HEK293 (cell line): ENCODE data around the gene DOCK4.

ENCODE experiments used
- CTCF ChIA-PET: fragments of 350-600 bp; formaldehyde crosslinking; extraction: SDS; loops from one replicate; lab custom pipeline; 2021; ENCODE audit warnings: antibody characterized with exemption; lab: Yijun Ruan, JAX
- POLR2A ChIA-PET: fragments of 300-600 bp; formaldehyde crosslinking; extraction: SDS; loops from one replicate; lab custom pipeline; 2020; ENCODE audit warnings: antibody characterized with exemption, inconsistent platforms; lab: Yijun Ruan, JAX
- H3K27ac ChIP-seq: fragments of 200-500 bp; sonication (Bioruptor generic); 2 replicates; pipeline ENCODE4 v1.5.1; 2014; ENCODE audit warnings: low read depth, low read length, control low read depth, inconsistent platforms; ENCODE audit errors: extremely low read depth
- H3K36me3 ChIP-seq, 2 experiments: fragments of 200-500 bp in 1 of 2; sonication (Bioruptor generic) in 1 of 2; 1 replicate in 1 of 2; 2 replicates in 1 of 2; pipeline ENCODE4 v1.5.1; 2014 to 2017; ENCODE audit warnings: inconsistent platforms in 2 of 2, low read length in 2 of 2; ENCODE audit not compliant: control insufficient read depth in 2 of 2, insufficient read depth in 1 of 2
- H3K4me1 ChIP-seq: fragments of 200-500 bp; sonication (Bioruptor generic); 2 replicates; pipeline ENCODE4 v1.5.1; 2014; ENCODE audit warnings: mild to moderate bottlenecking, low read length, inconsistent platforms; ENCODE audit not compliant: control insufficient read depth, insufficient read depth
- H3K4me3 ChIP-seq: 2 replicates; pipeline ENCODE4 v1.5.1; 2011; ENCODE audit warnings: low read depth, mild to moderate bottlenecking, control low read depth, low read length, moderate library complexity
- H3K9me3 ChIP-seq: fragments of 200-500 bp; sonication (Bioruptor generic); 2 replicates; pipeline ENCODE4 v1.5.1; 2014; ENCODE audit warnings: low read depth, low read length, inconsistent platforms; ENCODE audit not compliant: control insufficient read depth, insufficient read depth
- FEZF1 ChIP-seq: fragments of 450-650 bp; formaldehyde crosslinking; IDR thresholded peaks from 2 replicates; pipeline ENCODE4 v1.5.1; 2016; ENCODE audit warnings: missing biosample characterization, missing genetic modification characterization
- GLIS1 ChIP-seq: fragments of 450-650 bp; formaldehyde crosslinking; IDR thresholded peaks from 2 replicates; pipeline ENCODE4 v1.5.1; 2016; ENCODE audit warnings: missing biosample characterization, missing genetic modification characterization
- KLF10 ChIP-seq: fragments of 450-650 bp; IDR thresholded peaks from 2 replicates; pipeline ENCODE4 v1.5.1; 2018; ENCODE audit warnings: missing biosample characterization, mild to moderate bottlenecking, missing genetic modification characterization
- KLF16 ChIP-seq: fragments of 450-650 bp; formaldehyde crosslinking; IDR thresholded peaks from 2 replicates; pipeline ENCODE4 v1.5.1; 2017; ENCODE audit warnings: missing biosample characterization, missing genetic modification characterization
- PRDM10 ChIP-seq: fragments of 450-650 bp; formaldehyde crosslinking; IDR thresholded peaks from 2 replicates; pipeline ENCODE4 v1.5.1; 2016; ENCODE audit warnings: missing biosample characterization, missing genetic modification characterization
- SCRT1 ChIP-seq: fragments of 450-650 bp; formaldehyde crosslinking; IDR thresholded peaks from 2 replicates; pipeline ENCODE4 v1.5.1; 2016; ENCODE audit warnings: missing biosample characterization, missing genetic modification characterization, borderline replicate concordance
- WT1 ChIP-seq: fragments of 450-650 bp; formaldehyde crosslinking; IDR thresholded peaks from 2 replicates; pipeline ENCODE4 v1.5.1; 2016; ENCODE audit warnings: missing biosample characterization, missing genetic modification characterization
- ZBTB1 ChIP-seq: fragments of 450-650 bp; formaldehyde crosslinking; IDR thresholded peaks from 2 replicates; pipeline ENCODE4 v1.5.1; 2016; ENCODE audit warnings: missing biosample characterization, missing genetic modification characterization
- ZFHX2 ChIP-seq: fragments of 450-650 bp; formaldehyde crosslinking; conservative IDR thresholded peaks from 2 replicates; pipeline ENCODE4 v1.5.1; 2016; ENCODE audit warnings: missing biosample characterization, missing genetic modification characterization
- ZFP37 ChIP-seq: fragments of 450-650 bp; formaldehyde crosslinking; IDR thresholded peaks from 2 replicates; pipeline ENCODE4 v1.5.1; 2016; ENCODE audit warnings: missing biosample characterization, missing genetic modification characterization
- ZIC2 ChIP-seq: fragments of 450-650 bp; formaldehyde crosslinking; IDR thresholded peaks from 2 replicates; pipeline ENCODE4 v1.5.1; 2016; ENCODE audit warnings: missing biosample characterization, missing genetic modification characterization
- ZNF146 ChIP-seq: fragments of 450-650 bp; formaldehyde crosslinking; IDR thresholded peaks from 2 replicates; pipeline ENCODE4 v1.5.1; 2016; ENCODE audit warnings: missing biosample characterization, missing genetic modification characterization
- ZNF2 ChIP-seq: fragments of 450-650 bp; formaldehyde crosslinking; IDR thresholded peaks from 2 replicates; pipeline ENCODE4 v1.5.1; 2016; ENCODE audit warnings: missing biosample characterization, missing genetic modification characterization
- ZNF341 ChIP-seq: fragments of 450-650 bp; formaldehyde crosslinking; IDR thresholded peaks from 2 replicates; pipeline ENCODE4; 2016; ENCODE audit warnings: low read depth, missing biosample characterization, missing genetic modification characterization
- ZNF398 ChIP-seq: fragments of 450-650 bp; formaldehyde crosslinking; IDR thresholded peaks from 2 replicates; pipeline ENCODE4 v1.5.1; 2017; ENCODE audit warnings: missing biosample characterization, missing genetic modification characterization
- ZNF404 ChIP-seq: fragments of 450-650 bp; formaldehyde crosslinking; IDR thresholded peaks from 2 replicates; pipeline ENCODE4 v1.5.1; 2017; ENCODE audit warnings: missing biosample characterization, missing genetic modification characterization
- ZNF558 ChIP-seq: fragments of 450-650 bp; formaldehyde crosslinking; IDR thresholded peaks from 2 replicates; pipeline ENCODE4 v1.5.1; 2016; ENCODE audit warnings: missing biosample characterization, missing genetic modification characterization
- ZNF792 ChIP-seq: fragments of 450-650 bp; formaldehyde crosslinking; IDR thresholded peaks from 2 replicates; pipeline ENCODE4 v1.5.1; 2016; ENCODE audit warnings: missing biosample characterization, missing genetic modification characterization
- ZSCAN23 ChIP-seq: fragments of 450-650 bp; formaldehyde crosslinking; IDR thresholded peaks from 2 replicates; pipeline ENCODE4 v1.5.1; 2016; ENCODE audit warnings: missing biosample characterization, missing genetic modification characterization
- ZSCAN30 ChIP-seq: fragments of 450-650 bp; IDR thresholded peaks from 2 replicates; pipeline ENCODE4 v1.5.1; 2018; ENCODE audit warnings: missing biosample characterization, mild to moderate bottlenecking, missing genetic modification characterization, moderate library complexity
- TF ChIP-seq, protein P1 (sequence below): fragments of 450-650 bp; formaldehyde crosslinking; IDR thresholded peaks from 2 replicates; pipeline ENCODE4 v1.5.1; 2016; ENCODE audit warnings: missing biosample characterization, missing genetic modification characterization
- TF ChIP-seq, protein P2 (sequence below): fragments of 450-650 bp; formaldehyde crosslinking; IDR thresholded peaks from 2 replicates; pipeline ENCODE4 v1.5.1; 2017; ENCODE audit warnings: missing biosample characterization, missing genetic modification characterization
- TF ChIP-seq, protein P3 (sequence below): fragments of 450-650 bp; formaldehyde crosslinking; IDR thresholded peaks from 2 replicates; pipeline ENCODE4 v1.5.1; 2016; ENCODE audit warnings: missing biosample characterization, missing genetic modification characterization

The DOCK4 gene

DNA sequence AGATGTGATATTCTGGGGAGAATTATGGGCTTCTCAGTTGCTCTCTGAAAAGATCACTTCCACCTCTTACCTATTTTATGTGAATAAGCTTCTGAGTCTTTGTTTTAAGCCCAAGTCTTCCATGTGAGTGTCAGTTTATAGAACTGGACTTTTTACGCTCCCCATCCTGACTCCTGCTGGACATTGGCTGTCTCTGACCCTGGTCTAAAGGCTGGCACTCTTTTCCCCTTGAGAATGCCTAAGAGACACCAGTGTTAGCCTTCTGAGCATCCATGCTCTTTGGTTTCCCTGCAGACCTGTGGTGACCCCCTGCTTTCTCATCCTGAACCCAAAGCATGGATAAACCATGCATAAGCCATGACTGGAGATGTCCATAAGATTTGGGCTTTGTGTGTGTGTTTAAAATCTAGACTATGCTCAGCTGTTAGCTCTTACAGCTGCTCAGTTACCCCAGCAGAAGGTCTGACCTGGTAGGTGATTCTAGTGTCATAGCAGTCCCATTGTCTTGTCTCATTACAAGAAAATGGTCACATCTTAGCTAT, 495.3 kb downstream of the DOCK4 start:
- Histone ChIP-seq H3K4me1 (no peaks in the 10 kb centered on the region), H3K27ac (no peak overlapping the region), H3K36me3 (no peaks in the 10 kb centered on the region), H3K9me3 (no peaks in the 10 kb centered on the region), H3K4me3 (no peak overlapping the region)
- TF ChIP-seq ZNF558 (tag by site-specific recombination), result no peak
- no peak for TF ChIP-seq FEZF1 (tag by site-specific recombination)
- TF ChIP-seq PRDM10, result no peak
- no peak for TF ChIP-seq ZFP37 (tag by site-specific recombination)
- TF ChIP-seq ZNF404, result no peak
- ChIA-PET CTCF (no interaction called here), POLR2A (no interaction called here)

GRCh38 chr7:111708072-111708471, 498.1 kb downstream of the DOCK4 start:
- no peaks in the 10 kb centered on the region for H3K4me1 ChIP-seq
- CTCF ChIA-PET, result interaction anchor here (0.7 to 1.5 kb wide), 2 partner anchors 22 to 34 kb away, joined by 4 read pairs; no protein-coding TSS in a partner anchor
- no peaks in the 10 kb centered on the region for H3K9me3 ChIP-seq
- H3K36me3 ChIP-seq, result no peaks in the 10 kb centered on the region
- TF ChIP-seq, protein P1, sequence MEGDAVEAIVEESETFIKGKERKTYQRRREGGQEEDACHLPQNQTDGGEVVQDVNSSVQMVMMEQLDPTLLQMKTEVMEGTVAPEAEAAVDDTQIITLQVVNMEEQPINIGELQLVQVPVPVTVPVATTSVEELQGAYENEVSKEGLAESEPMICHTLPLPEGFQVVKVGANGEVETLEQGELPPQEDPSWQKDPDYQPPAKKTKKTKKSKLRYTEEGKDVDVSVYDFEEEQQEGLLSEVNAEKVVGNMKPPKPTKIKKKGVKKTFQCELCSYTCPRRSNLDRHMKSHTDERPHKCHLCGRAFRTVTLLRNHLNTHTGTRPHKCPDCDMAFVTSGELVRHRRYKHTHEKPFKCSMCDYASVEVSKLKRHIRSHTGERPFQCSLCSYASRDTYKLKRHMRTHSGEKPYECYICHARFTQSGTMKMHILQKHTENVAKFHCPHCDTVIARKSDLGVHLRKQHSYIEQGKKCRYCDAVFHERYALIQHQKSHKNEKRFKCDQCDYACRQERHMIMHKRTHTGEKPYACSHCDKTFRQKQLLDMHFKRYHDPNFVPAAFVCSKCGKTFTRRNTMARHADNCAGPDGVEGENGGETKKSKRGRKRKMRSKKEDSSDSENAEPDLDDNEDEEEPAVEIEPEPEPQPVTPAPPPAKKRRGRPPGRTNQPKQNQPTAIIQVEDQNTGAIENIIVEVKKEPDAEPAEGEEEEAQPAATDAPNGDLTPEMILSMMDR (tag by site-specific recombination), result no peak
- TF ChIP-seq ZNF341 (no peak), SCRT1 (tag by site-specific recombination) (no peak), ZSCAN30 (tag by site-specific recombination) (no peak), ZNF2 (tag by site-specific recombination) (no peak), ZFHX2 (no peak), KLF10 (no peak), GLIS1 (no peak), ZBTB1 (tag by site-specific recombination) (no peak), ZNF398 (no peak), ZIC2 (tag by site-specific recombination) (no peak), WT1 (tag by site-specific recombination) (no peak), ZSCAN23 (tag by site-specific recombination) (no peak), ZNF146 (no peak), ZNF558 (tag by site-specific recombination) (no peak), ZNF792 (tag by site-specific recombination) (no peak), KLF16 (no peak)
- TF ChIP-seq, protein P2, sequence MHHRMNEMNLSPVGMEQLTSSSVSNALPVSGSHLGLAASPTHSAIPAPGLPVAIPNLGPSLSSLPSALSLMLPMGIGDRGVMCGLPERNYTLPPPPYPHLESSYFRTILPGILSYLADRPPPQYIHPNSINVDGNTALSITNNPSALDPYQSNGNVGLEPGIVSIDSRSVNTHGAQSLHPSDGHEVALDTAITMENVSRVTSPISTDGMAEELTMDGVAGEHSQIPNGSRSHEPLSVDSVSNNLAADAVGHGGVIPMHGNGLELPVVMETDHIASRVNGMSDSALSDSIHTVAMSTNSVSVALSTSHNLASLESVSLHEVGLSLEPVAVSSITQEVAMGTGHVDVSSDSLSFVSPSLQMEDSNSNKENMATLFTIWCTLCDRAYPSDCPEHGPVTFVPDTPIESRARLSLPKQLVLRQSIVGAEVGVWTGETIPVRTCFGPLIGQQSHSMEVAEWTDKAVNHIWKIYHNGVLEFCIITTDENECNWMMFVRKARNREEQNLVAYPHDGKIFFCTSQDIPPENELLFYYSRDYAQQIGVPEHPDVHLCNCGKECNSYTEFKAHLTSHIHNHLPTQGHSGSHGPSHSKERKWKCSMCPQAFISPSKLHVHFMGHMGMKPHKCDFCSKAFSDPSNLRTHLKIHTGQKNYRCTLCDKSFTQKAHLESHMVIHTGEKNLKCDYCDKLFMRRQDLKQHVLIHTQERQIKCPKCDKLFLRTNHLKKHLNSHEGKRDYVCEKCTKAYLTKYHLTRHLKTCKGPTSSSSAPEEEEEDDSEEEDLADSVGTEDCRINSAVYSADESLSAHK (tag by site-specific recombination), result no peak
- TF ChIP-seq, protein P3, sequence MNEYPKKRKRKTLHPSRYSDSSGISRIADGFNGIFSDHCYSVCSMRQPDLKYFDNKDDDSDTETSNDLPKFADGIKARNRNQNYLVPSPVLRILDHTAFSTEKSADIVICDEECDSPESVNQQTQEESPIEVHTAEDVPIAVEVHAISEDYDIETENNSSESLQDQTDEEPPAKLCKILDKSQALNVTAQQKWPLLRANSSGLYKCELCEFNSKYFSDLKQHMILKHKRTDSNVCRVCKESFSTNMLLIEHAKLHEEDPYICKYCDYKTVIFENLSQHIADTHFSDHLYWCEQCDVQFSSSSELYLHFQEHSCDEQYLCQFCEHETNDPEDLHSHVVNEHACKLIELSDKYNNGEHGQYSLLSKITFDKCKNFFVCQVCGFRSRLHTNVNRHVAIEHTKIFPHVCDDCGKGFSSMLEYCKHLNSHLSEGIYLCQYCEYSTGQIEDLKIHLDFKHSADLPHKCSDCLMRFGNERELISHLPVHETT (tag by site-specific recombination), result no peak
- no peak overlapping the region for H3K27ac ChIP-seq
- H3K4me3 ChIP-seq, result no peak overlapping the region
- POLR2A ChIA-PET, result no interaction called here
